ENCODE results near the gene B3GNT7. TPM values are rescaled to one million over a fixed set of nuclear protein-coding genes. Genes with fewer than 3 reads are reported as not detected.

B3GNT7 gene
- total RNA-seq, 1 donor from 2014 or later = 0.64 TPM

DNA sequence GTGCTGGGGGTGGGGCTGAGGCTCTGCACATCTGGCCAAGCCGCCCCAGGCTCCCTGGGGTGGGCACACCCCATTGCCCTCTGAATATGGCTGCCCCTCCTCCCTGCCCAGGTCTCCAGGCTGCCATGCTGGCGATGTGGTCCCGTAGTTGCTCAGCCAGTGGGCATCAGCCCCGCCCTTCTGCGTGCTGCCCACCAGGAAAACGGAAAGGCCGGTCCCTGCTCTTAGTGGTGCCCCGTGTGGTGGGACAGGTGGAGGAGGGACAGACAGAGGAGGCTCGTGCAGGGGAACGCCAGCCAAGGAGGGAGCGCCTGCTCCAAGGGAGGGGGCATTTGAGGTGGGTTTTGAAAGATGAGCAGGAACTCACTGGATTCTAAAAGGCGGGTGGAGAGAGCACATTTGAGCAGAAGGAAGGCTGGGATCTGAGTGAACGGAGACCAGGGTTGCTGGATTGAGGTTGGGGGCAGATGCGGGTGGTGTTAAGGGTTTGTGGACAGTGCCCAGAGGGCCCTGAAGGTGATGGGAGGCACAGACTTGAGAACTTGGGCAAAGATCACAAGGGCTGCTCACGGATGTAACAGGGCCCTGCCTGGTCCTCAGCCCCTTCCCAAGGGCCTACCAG lies 6.7 kb upstream of the B3GNT7 start:
- Histone ChIP-seq H3K9me3 (no peaks in the 10 kb centered on the region), H3K27ac (peak overlapping the region; percentile 11 to 44), H3K36me3 (no peaks in the 10 kb centered on the region), H3K27me3 (no peaks in the 10 kb centered on the region), H3K4me3 (no peak overlapping the region), H3K4me1 (peaks cover 0 to 2% of the 10 kb centered on the region in 2 donors)
- TF ChIP-seq, protein P1, sequence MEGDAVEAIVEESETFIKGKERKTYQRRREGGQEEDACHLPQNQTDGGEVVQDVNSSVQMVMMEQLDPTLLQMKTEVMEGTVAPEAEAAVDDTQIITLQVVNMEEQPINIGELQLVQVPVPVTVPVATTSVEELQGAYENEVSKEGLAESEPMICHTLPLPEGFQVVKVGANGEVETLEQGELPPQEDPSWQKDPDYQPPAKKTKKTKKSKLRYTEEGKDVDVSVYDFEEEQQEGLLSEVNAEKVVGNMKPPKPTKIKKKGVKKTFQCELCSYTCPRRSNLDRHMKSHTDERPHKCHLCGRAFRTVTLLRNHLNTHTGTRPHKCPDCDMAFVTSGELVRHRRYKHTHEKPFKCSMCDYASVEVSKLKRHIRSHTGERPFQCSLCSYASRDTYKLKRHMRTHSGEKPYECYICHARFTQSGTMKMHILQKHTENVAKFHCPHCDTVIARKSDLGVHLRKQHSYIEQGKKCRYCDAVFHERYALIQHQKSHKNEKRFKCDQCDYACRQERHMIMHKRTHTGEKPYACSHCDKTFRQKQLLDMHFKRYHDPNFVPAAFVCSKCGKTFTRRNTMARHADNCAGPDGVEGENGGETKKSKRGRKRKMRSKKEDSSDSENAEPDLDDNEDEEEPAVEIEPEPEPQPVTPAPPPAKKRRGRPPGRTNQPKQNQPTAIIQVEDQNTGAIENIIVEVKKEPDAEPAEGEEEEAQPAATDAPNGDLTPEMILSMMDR (IDR thresholded peaks at IDR 0.05) = no peak
- no peak for DNase-seq (ENCODE audit: low spot score in 2 of 2)
- intact Hi-C loops (cut with DNase I) = no loop called here

DNA sequence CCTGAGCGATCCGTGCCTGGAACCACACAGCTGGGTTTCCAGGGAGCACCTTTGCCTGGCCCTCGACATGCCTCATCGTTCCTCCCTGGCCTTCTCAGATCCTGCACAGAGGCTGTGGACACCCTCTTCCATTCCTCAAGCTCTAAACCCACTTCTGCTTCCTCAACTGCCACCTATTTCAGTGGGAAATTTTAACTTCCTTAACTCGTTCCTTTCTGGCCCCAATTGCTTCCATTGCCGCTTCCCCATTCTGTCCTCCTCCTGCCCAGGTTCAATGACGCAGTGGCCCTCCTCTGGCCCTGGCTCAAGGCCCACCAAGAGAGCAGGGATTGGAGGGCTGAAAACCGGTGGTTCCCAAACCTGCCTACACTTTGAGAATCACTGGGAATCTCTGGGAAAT lies 4.8 kb upstream of the B3GNT7 start:
- peaks cover 0 to 2% of the 10 kb centered on the region in 2 donors for H3K4me1 ChIP-seq
- DNase-seq (ENCODE audit: low spot score in 2 of 2) = no peak
- no peaks in the 10 kb centered on the region for H3K36me3 ChIP-seq
- intact Hi-C loops (cut with DNase I) = no loop called here
- H3K9me3 ChIP-seq = no peaks in the 10 kb centered on the region
- TF ChIP-seq, protein P1 (IDR thresholded peaks at IDR 0.05) = no peak
- no peak overlapping the region for H3K4me3 ChIP-seq
- no peak overlapping the region for H3K27ac ChIP-seq
- H3K27me3 ChIP-seq = no peaks in the 10 kb centered on the region

DNA sequence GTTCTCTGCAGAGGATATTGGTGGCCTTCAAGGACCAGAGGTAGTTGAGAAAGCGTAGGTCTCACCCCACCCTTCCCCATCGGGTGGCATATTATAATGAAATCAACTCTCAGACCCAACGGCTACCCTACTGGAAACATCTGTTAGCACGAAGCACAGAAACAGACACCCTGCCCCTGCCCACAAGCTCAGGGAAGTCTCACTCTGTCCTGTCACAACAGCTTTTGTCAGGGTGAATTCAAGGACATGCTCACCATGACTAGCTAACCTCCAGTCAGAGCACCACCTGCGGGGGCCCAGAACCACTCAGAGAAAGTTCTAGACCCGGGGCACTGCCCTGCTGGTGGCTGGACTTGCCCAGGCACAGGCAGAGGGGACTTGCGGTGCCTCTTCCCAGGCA lies 3.5 kb upstream of the B3GNT7 start:
- TF ChIP-seq, protein P1 (IDR thresholded peaks at IDR 0.05) = no peak
- H3K27me3 ChIP-seq = no peaks in the 10 kb centered on the region
- no peak overlapping the region for H3K27ac ChIP-seq
- no peak overlapping the region for H3K4me3 ChIP-seq
- intact Hi-C loops (cut with DNase I) = no loop called here
- peaks cover 0 to 2% of the 10 kb centered on the region in 2 donors for H3K4me1 ChIP-seq
- DNase-seq (ENCODE audit: low spot score in 2 of 2) = no peak
- no peaks in the 10 kb centered on the region for H3K9me3 ChIP-seq
- H3K36me3 ChIP-seq = no peaks in the 10 kb centered on the region

DNA sequence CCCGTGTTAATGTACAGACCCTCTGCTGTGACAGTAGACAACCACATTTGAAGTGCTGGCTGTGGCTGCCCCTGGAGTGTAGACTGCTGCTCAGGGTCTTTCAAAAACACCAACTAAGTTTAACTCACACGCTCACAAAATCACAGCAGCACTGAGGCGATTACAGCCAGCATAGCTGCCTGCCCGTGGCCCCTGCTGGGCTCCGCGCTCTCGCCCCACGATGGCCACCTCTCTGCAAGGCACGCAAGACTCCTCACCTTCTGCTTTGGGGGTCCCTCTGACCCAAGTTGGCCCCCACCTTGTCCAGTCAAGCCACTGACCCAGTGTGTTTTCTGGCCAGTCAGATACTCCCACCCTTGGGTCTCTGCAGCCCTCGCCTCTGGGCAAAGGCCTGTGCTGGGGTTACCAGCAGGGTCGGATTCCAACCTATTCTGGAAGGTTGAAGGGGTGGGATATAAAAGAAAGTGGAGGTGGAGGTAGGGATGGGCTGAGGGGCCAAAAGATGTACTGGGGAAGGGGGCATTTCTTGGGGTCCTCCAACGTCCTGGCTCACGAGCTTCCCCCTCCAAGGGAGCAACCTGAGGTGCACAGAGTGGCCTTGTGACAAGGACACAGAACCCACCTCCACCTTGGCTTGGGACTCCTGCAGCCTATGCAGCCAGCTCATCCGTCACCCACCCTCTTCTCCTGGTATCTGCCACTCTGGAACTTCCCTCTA lies 2.9 kb upstream of the B3GNT7 start:
- Histone ChIP-seq H3K36me3 (no peaks in the 10 kb centered on the region), H3K27ac (no peak overlapping the region)
- intact Hi-C loops (cut with DNase I) = no loop called here

DNA sequence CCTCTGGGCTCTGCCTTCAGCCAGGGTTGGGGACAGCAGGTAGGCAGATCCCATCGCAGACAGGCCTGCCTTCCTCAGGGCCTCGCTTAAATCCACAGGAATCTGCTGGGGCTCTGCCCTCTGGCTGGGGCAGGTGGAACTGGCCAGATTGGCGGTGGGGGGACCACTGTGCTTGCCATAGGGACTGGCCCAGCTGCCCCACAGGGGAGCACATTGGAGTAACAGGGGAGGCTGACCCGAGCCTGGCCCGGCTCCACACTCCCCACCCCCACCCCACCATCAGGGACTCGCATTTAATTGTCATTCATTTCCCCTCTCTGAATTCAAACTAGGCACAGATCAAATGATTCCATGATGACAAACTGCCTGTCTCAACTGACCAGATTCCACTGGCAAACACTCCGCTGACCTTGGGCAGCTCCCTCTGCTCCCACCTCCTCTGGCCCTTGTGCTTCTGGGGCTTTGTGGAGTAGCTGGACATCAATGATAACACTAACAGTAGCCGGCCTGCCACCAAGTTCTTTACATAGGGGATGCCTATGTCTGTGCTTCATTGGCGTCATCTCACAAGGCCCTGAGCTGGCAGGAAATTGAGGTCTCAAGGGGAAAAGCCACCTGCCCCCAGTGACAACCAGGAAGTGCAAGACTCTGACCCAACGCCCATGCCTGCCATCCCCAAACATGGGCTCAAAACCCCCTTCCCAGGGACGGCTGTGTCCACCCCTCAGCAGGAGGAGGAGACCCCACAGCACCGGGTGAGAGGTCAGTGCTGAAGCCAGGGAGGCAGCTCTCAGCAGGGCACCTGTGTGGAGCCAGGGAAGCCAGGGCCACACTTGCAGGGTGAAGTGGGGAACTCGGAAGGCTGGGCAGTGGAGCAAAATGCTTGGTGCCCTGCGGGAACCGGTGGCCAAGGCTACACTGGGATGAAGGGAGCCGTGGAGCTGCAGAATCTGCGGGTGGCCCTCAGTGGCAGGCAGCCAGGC lies 2.1 kb upstream of the B3GNT7 start:
- intact Hi-C loops (cut with DNase I) = no loop called here
- no peak overlapping the region for H3K27ac ChIP-seq
- DNase-seq (ENCODE audit: low spot score in 2 of 2) = no peak

More for the DNA sequence above, 2.9 kb upstream of the B3GNT7 start:
- Histone ChIP-seq H3K27me3 (no peaks in the 10 kb centered on the region), H3K4me1 (peaks cover 0 to 2% of the 10 kb centered on the region in 2 donors), H3K9me3 (no peaks in the 10 kb centered on the region), H3K4me3 (no peak overlapping the region)
- DNase-seq (ENCODE audit: low spot score in 2 of 2) = no peak
- TF ChIP-seq, protein P1 (IDR thresholded peaks at IDR 0.05) = no peak

More for the DNA sequence above, 2.1 kb upstream of the B3GNT7 start:
- H3K27me3 ChIP-seq = no peaks in the 10 kb centered on the region
- TF ChIP-seq, protein P1 (IDR thresholded peaks at IDR 0.05) = no peak
- H3K36me3 ChIP-seq = no peaks in the 10 kb centered on the region
- no peaks in the 10 kb centered on the region for H3K4me1 ChIP-seq
- no peak overlapping the region for H3K4me3 ChIP-seq
- H3K9me3 ChIP-seq = no peaks in the 10 kb centered on the region

Data from ascending aorta (tissue), 2 donors.